Kidney epithelial cell (primary cell): ENCODE measurements around the gene RPS2. TPM values are rescaled to one million over a fixed set of nuclear protein-coding genes. Genes with fewer than 3 reads are reported as not detected.

Source experiments
- DNase-seq: peaks from one replicate; pipeline ENCODE4 v3.0.0-alpha.2; 2010; ENCODE audit warnings: low read depth
- H3K27me3 ChIP-seq: 2 replicates; pipeline ENCODE4 v1.6.0; 2011; ENCODE audit warnings: low read length; ENCODE audit not compliant: control insufficient read depth, insufficient read depth
- H3K36me3 ChIP-seq: 2 replicates; pipeline ENCODE4 v1.5.1; 2011; ENCODE audit warnings: low read length; ENCODE audit not compliant: control insufficient read depth, insufficient read depth
- H3K4me3 ChIP-seq: 2 replicates; pipeline ENCODE4 v1.5.1; 2011; ENCODE audit warnings: low read depth, mild to moderate bottlenecking, control low read depth, low read length
- CTCF ChIP-seq: IDR thresholded peaks from 2 replicates; pipeline ENCODE4 v1.5.1; 2011; ENCODE audit warnings: mild to moderate bottlenecking, moderate library complexity, low read length, control low read depth, inconsistent platforms; ENCODE audit not compliant: insufficient read depth, poor library complexity, severe bottlenecking
- total RNA-seq: library from RNA; depleted of rRNA; stranded (reverse); fragments of >200 nt; gene quantifications from 2 replicates; pipeline ENCODE4 v1.2.3, GENCODE V29; 2015

RPS2 gene
- total RNA-seq, 1 donor from 2014 or later = 4,278 TPM

- TF ChIP-seq CTCF = no peak
- Histone ChIP-seq H3K27me3 (peaks cover 2% of the 10 kb centered on the region), H3K4me3 (no peak overlapping the region), H3K36me3 (no peaks in the 10 kb centered on the region)
- no peak for DNase-seq
Measured at GRCh38 chr16:1945559-1946391, 18.9 kb downstream of the RPS2 start.

DNA sequence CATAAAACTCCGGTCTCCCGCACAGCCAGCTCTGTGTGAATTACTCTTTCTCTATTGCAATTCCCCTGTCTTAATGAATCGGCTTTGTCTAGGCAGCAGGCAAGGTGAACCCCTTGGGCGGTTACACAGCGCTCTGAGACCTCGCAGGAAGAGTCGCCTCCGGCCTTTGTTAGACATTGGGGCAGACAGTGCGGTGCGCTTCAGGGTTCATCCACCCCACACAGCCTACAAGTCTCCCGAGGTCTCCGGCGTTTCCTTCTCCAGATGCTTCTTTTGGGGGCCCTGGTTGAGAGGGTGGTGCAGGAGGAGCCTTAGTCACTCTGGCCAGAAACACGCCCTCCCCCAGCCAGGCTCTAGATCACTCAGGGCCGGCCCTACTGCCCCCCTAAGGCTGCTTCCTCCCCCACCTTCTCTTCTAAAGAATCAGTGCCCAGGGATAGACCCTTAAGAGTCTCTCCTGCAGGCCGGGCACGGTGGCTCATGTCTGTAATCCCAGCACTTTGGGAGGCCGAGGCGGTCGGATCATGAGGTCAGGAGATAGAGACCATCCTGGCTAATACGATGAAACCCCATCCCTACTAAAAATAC lies 19.9 kb downstream of the RPS2 start:
- no peak overlapping the region for H3K4me3 ChIP-seq

GRCh38 chr16:1942810-1943726 lies 21.6 kb downstream of the RPS2 start, which contains the start of gene MSRB1:
TSS of gene MSRB1 (minus strand) at chr16:1943199. CDS start at chr16:1943156, 43 bp downstream.
- no peak for TF ChIP-seq CTCF
- Histone ChIP-seq H3K27me3 (peaks cover 2% of the 10 kb centered on the region), H3K4me3 (peak within 1 kb of the TSS; percentile 76), H3K36me3 (peaks cover 2% of the 10 kb centered on the region)
- peak; percentile 88 for DNase-seq

More for the DNA sequence above, 19.9 kb downstream of the RPS2 start:
- no peaks in the 10 kb centered on the region for H3K36me3 ChIP-seq
- TF ChIP-seq CTCF = no peak
- no peak for DNase-seq
- H3K27me3 ChIP-seq = peaks cover 2% of the 10 kb centered on the region

DNA sequence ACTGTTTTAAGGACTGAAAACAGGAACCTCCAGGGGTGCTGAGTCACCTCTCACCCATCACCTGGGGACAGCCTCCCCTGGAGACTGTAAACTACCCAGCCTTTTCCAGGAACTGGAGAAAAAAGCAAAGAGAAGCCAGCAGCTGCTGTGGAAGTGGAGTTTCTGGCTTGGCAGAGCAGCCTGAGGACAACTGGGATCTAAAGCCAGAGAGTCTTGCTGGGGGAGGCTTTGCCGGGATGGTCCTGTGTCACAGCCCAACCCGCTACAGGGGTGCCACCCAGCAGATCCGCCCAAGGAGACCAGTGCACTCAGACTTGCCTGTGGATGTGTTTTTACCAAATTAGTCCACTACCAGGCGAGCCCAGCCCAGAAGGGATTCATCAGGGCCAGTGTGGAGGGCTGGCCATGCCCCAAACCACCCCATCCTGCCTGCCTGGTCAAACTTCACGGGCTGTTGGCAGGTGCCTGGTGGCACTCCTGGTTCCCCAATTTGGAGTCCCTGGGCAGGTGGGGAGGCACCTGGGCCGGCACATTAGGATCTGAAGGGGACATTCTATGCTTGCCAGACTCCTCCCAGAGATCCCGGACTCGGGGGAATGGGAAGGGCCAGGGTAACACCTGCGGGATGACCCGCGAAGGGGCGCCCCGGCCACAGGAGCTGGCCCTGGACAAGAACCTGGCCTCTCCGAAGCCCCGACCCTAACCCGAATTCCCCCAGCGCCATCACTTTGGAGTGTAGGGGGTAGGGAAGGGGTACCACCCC lies 22.4 kb downstream of the RPS2 start:
- Histone ChIP-seq H3K27me3 (peaks cover 2% of the 10 kb centered on the region), H3K36me3 (peaks cover 2% of the 10 kb centered on the region), H3K4me3 (peak overlapping the region; percentile 76)
- no peak for DNase-seq
- no peak for TF ChIP-seq CTCF
